Neuron (in vitro differentiated cells): ENCODE data around the gene VIPR2.

ENCODE experiments used
- H2AFZ ChIP-seq: one replicate; pipeline ENCODE4 v1.6.1; 2013; ENCODE audit warnings: low read depth, mild to moderate bottlenecking, inconsistent platforms, low read length, moderate library complexity
- H3K27me3 ChIP-seq: one replicate; pipeline ENCODE4 v1.6.1; 2013; ENCODE audit warnings: low read length; ENCODE audit not compliant: insufficient read depth
- H3K36me3 ChIP-seq: one replicate; pipeline ENCODE4 v1.6.1; 2013; ENCODE audit warnings: low read length; ENCODE audit not compliant: insufficient read depth
- H3K4me1 ChIP-seq: one replicate; pipeline ENCODE4 v1.6.1; 2013; ENCODE audit warnings: low read length; ENCODE audit not compliant: insufficient read depth
- H3K4me3 ChIP-seq: 2 replicates; pipeline ENCODE4 v1.5.1; 2013; ENCODE audit warnings: mild to moderate bottlenecking, low read length, moderate library complexity
- H3K9me3 ChIP-seq: one replicate; pipeline ENCODE4 v1.6.1; 2013; ENCODE audit warnings: low read length

Gene VIPR2

DNA sequence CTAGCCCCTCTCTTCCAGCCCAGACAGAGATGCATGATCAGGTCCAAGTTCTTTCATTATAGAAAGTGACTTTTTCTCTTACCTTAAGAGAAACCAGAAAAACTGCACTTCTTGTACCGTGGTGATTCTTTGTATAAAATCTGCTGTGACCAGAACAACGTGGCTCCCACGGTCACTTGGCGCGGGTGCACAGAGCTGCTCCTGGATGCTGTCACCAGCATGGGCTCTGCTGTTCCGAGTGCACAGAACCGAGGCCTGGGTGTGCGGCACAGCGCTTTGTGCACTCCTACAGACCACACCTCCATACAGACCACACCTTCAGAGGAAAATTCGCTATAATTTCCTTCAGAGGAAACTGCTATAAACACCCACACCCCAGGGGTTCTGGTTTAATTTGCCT is 26.0 kb downstream of the VIPR2 start:
- H3K36me3 ChIP-seq: no peaks in the 10 kb centered on the region
- no peak overlapping the region for H2AFZ ChIP-seq
- H3K4me1 ChIP-seq: no peaks in the 10 kb centered on the region
- H3K27me3 ChIP-seq: peaks cover 21% of the 10 kb centered on the region
- H3K9me3 ChIP-seq: no peaks in the 10 kb centered on the region
- no peak overlapping the region for H3K4me3 ChIP-seq

DNA sequence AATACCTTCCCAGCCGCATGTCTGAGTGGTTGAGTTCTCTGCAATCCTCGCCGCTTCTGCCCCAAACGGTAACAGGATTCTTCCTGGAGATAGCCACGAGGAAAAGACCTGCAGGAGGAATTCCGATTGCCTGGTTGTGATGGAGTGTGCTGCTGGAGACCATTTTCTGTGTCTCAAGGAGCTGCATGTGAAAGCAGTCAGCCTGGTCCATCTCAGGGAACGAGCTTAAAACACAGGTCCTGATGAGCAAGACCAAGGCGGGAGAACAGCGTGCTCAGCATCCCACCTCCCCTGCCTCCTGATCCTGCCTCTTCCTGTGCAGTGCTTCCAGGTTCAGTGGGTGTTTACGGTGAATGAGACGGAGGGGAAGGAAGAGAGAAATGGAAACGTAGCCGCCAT is 26.5 kb downstream of the VIPR2 start:
- Histone ChIP-seq H2AFZ (no peak overlapping the region), H3K4me3 (no peak overlapping the region), H3K27me3 (peaks cover 25% of the 10 kb centered on the region), H3K9me3 (no peaks in the 10 kb centered on the region), H3K4me1 (no peaks in the 10 kb centered on the region), H3K36me3 (no peaks in the 10 kb centered on the region)

GRCh38 chr7:159117366-159118196 is 27.1 kb downstream of the VIPR2 start:
- Histone ChIP-seq H3K27me3 (peaks cover 31% of the 10 kb centered on the region), H3K9me3 (no peaks in the 10 kb centered on the region), H3K4me3 (no peak overlapping the region), H3K36me3 (no peaks in the 10 kb centered on the region), H3K4me1 (no peaks in the 10 kb centered on the region), H2AFZ (no peak overlapping the region)

- Histone ChIP-seq H3K4me3 (no peak overlapping the region), H3K27me3 (peaks cover 37% of the 10 kb centered on the region), H3K36me3 (no peaks in the 10 kb centered on the region)
Observed at GRCh38 chr7:159116581-159117339, 27.9 kb downstream of the VIPR2 start.

DNA sequence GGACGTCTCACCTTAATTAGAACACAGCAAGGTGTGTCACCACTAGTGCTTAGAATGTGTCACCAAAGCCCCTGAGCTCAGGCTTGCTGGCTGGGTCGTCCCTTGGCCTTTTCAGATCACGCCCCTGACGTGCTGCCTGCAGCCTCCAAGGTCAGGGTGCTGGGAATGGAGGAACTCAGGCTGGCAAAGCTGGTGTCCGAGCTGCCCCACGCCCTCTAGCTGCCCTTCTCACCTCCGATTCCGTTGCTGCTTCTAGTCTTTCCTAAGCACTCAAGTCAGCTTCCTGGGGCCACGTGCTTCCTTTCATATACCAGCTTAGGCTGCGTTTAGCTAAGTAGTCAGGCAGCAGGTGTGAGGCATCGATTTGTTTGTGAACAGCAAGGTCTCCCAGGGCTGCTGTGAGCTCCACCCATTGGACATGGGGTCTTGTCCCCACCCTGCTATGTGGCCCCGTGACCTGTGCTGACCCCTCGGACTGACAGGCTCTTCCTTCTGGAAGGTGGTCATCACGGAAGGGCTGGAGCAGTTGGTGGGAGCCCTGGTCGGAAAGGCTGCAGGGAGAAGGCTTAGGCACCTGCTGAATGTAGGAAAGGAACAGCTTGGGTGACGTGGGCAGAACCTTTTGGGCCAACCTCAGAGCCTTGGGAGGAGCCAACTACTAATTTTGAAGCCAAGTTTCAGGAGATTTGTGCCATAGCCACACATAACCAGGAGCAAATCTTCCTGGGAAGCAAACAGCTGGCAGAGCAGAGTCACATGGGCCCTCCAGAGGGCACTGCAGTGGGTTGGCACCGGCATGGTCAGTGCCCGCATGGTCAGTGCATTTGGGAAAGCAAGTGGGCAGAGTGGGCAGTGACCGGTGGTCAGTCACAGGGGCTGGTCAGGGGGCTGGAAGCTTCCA is 28.8 kb downstream of the VIPR2 start:
- no peaks in the 10 kb centered on the region for H3K4me1 ChIP-seq
- no peaks in the 10 kb centered on the region for H3K9me3 ChIP-seq
- H3K4me3 ChIP-seq: no peak overlapping the region
- H3K36me3 ChIP-seq: no peaks in the 10 kb centered on the region
- H2AFZ ChIP-seq: no peak overlapping the region
- H3K27me3 ChIP-seq: peaks cover 39% of the 10 kb centered on the region

More at GRCh38 chr7:159116581-159117339, 27.9 kb downstream of the VIPR2 start:
- Histone ChIP-seq H2AFZ (no peak overlapping the region), H3K4me1 (no peaks in the 10 kb centered on the region), H3K9me3 (no peaks in the 10 kb centered on the region)

DNA sequence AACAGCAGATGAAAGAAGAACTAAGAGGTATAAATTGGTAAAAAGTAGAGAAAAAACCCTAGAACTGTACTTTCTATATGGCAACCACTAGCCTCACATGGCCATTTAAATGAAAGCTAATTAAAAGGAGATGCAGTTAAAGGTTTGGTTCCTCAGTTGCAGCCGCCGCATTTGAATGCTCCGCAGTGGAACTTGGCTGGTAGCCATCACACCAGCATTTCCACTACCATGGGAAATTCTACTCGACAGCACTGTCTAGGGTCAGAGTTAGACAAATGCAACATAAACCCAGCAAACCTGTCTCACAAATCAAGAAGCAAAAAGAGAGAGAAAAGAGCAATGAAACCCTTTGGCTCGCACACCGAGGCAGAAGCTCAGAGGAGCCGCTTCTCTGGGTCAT is 29.7 kb downstream of the VIPR2 start:
- H3K27me3 ChIP-seq: peaks cover 40% of the 10 kb centered on the region

DNA sequence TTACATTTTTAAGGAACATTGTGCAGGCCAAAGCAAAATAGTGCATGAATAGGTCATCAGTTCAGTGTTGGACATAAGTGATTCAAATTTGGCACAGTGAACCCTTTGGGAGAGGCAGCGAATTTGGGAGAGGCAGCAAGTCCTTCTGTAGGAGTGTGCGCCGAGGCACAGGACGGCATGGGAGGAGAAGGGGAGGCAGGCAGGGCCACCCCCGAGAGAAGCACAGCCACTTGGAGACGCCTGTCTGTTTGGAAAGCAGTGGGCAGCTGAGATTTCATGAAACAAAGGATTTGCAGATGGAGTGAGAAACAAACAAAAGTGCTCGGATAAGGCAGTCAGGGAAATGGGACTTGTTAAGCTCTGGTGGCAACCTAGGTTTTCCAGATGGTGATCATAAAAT is 30.6 kb downstream of the VIPR2 start:
- Histone ChIP-seq H3K4me1 (no peaks in the 10 kb centered on the region), H2AFZ (no peak overlapping the region), H3K27me3 (peaks cover 49% of the 10 kb centered on the region), H3K9me3 (no peaks in the 10 kb centered on the region), H3K36me3 (no peaks in the 10 kb centered on the region), H3K4me3 (no peak overlapping the region)

More for the DNA sequence above, 29.7 kb downstream of the VIPR2 start:
- H3K4me3 ChIP-seq: no peak overlapping the region
- H3K4me1 ChIP-seq: no peaks in the 10 kb centered on the region
- no peak overlapping the region for H2AFZ ChIP-seq
- H3K9me3 ChIP-seq: no peaks in the 10 kb centered on the region
- no peaks in the 10 kb centered on the region for H3K36me3 ChIP-seq

DNA sequence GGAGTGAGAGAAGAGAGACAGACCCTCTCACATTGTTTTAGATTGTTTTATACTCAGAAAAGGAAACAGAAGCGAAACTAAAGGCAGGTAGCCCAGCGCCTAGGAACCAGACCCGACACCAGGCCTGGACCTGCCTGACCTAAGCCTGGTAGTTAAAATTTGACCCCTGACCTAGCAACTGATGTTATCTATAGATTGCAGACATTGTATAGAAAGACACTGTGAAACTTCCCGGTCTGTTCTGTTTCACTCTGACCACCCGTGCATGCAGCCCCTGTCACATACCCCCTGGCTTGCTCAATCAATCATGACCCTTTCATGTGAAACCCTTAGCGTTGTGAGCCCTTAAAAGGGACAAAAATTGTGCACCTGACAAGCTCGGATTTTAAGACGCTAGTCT is 31.6 kb downstream of the VIPR2 start:
- no peak overlapping the region for H3K4me3 ChIP-seq
- H2AFZ ChIP-seq: no peak overlapping the region
- no peaks in the 10 kb centered on the region for H3K9me3 ChIP-seq
- H3K36me3 ChIP-seq: no peaks in the 10 kb centered on the region
- no peaks in the 10 kb centered on the region for H3K4me1 ChIP-seq
- peaks cover 53% of the 10 kb centered on the region for H3K27me3 ChIP-seq

DNA sequence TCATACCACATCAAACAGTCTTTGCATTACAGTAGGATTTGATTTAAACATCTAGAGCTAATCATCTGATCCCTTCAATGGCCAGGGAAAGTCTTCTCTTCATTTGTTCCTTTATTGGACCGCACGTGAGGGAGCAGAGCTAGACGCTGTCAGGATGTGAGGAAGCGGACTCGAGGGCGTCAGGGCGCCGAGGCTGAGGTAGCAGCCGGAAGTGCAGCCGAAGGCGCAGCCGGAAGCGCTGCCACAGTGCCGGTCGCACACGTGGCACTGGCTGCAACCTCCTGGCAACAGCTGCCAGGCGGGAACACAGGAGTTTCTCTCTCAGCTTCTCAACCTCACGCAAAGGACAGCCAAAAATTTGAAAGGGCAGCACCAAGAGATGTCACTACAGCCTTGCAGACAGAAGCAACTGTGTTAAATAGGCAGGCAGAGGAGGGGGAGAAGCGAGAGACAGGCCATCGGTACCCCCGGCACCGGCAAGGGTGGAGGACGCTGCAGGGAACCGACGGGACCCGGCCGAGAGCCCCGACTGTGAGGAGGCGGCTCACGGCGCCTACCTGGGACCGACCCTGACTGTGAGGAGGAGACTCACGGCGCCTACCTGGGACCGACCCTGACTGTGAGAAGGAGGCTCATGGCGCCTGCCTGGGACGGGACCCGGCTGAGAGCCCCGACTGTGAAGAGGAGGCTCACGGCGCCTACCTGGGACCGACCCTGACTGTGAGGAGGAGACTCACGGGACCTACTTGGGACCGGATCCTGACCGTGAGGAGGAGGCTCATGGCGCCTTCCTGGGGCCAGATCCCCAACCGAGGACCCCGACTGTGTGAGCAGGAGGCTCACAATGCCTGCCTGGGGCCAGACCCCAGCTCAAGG is 32.3 kb downstream of the VIPR2 start:
- H3K9me3 ChIP-seq: no peaks in the 10 kb centered on the region
- H2AFZ ChIP-seq: no peak overlapping the region
- H3K4me1 ChIP-seq: no peaks in the 10 kb centered on the region
- H3K36me3 ChIP-seq: no peaks in the 10 kb centered on the region
- H3K4me3 ChIP-seq: no peak overlapping the region
- peaks cover 51% of the 10 kb centered on the region for H3K27me3 ChIP-seq

DNA sequence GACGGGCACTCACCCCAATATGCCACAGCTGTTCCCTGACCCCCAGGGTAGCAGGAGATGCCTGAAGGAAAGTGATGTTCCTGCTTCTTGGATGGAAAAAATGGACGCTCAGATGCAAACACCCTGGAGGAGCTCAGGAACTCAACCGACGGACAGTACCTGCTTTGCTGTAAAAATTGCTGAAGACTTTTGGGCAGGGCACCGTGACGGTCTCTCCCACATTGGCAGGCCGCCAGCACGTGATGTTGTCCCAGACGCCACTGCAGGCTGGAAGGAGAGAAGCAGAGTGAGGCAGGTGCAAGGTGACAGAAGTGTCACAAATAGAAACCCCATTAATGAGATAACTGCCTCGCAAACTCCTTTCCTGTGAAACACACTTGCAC is 35.0 kb downstream of the VIPR2 start:
- Histone ChIP-seq H3K27me3 (peaks cover 44% of the 10 kb centered on the region), H3K4me1 (no peaks in the 10 kb centered on the region), H3K9me3 (no peaks in the 10 kb centered on the region), H3K36me3 (no peaks in the 10 kb centered on the region), H2AFZ (no peak overlapping the region), H3K4me3 (no peak overlapping the region)

DNA sequence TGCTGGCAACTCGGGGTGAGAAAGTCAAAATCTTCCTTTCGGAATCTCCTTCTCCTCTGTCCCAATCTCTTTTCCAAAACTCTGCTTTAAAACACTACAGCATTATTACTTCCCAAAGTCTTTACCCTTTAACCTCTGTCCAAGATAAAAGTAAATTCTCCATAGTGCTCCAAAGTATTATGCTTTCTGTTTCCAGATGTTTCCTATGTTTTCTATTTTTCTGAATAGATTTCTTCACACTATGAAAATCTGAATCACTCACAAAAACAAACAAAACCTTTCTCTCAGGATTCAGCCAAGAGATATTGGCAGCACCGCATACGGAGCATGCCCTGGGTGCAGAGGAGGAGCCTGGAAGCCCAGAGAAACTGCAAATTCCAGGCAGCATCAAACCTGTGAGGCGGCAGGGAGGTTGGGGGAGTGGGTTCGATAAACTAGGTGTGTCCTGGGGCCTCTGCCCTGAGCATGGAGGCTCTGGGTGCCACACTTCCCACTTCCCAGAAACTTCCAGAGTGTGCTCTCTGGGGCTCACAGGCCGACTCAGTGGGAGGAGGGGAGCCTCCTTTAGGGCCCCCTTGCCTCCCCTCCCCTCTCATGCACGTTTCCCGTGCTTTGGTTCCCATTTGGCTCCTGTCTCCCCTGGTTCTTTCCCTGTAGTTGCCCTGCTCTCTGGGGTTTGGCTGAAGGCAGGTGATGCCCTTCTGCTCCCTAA is 35.6 kb downstream of the VIPR2 start:
- H2AFZ ChIP-seq: no peak overlapping the region
- H3K27me3 ChIP-seq: peaks cover 42% of the 10 kb centered on the region
- H3K4me3 ChIP-seq: no peak overlapping the region
- no peaks in the 10 kb centered on the region for H3K36me3 ChIP-seq
- no peaks in the 10 kb centered on the region for H3K4me1 ChIP-seq
- no peaks in the 10 kb centered on the region for H3K9me3 ChIP-seq

DNA sequence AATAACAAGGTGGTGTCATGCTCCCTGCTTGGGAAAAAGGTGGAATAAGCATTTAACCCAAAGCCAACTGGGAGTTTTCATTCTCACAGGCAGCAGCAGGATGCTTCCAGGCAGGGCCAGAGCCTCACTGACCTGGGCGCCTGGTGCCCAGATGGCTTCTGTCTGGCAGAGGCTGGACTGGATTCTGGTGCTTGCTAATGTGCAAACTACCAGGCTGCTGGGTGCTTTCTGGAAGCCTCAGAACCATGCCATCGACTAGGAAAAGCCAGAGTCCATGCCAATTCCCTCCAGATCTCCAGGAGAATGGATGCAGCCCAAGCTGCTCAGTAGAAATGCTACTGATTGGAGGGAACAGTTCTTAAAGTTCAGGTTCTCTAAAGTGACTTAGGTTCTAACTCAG is 36.2 kb downstream of the VIPR2 start:
- Histone ChIP-seq H3K27me3 (peaks cover 38% of the 10 kb centered on the region), H3K4me1 (no peaks in the 10 kb centered on the region)

More for the DNA sequence above, 36.2 kb downstream of the VIPR2 start:
- no peak overlapping the region for H2AFZ ChIP-seq
- H3K4me3 ChIP-seq: no peak overlapping the region
- H3K36me3 ChIP-seq: no peaks in the 10 kb centered on the region
- H3K9me3 ChIP-seq: no peaks in the 10 kb centered on the region
